Brain microvascular endothelial cell (primary cell): ENCODE results near the gene CRPPA.

Source experiments
- DNase-seq: peaks from one replicate; pipeline ENCODE4 v3.0.0-alpha.2; 2020
- H3K27ac ChIP-seq: fragments of 250-450 bp; sonication (Bioruptor Pico); 2 replicates; pipeline ENCODE4 v1.5.1; 2020; ENCODE audit warnings: mild to moderate bottlenecking, moderate library complexity
- H3K27me3 ChIP-seq: fragments of 250-450 bp; sonication (Bioruptor Pico); replicated peaks from 2 replicates; pipeline ENCODE4 v1.5.1; 2020; ENCODE audit warnings: mild to moderate bottlenecking
- H3K36me3 ChIP-seq: fragments of 250-450 bp; sonication (Bioruptor Pico); replicated peaks from 2 replicates; pipeline ENCODE4 v1.5.1; 2020; ENCODE audit warnings: mild to moderate bottlenecking
- H3K4me3 ChIP-seq: 2 replicates; pipeline ENCODE4 v1.5.1; 2011; ENCODE audit warnings: low read depth, mild to moderate bottlenecking, control low read depth, low read length, moderate library complexity
- CTCF ChIP-seq: IDR thresholded peaks from 2 replicates; pipeline ENCODE4 v1.5.1; 2011; ENCODE audit warnings: low read depth, mild to moderate bottlenecking, moderate library complexity, low read length, control low read depth, inconsistent platforms; ENCODE audit errors: missing control alignments
- in situ Hi-C: cut with HindIII; loops from 2 replicates; pipeline ENCODE4 v1.10.0; 2017; ENCODE audit warnings: low sequenced_read_pairs, low pct_ligation_motif_present

Gene CRPPA

GRCh38 chr7:16402940-16403339, 18.4 kb downstream of the CRPPA start:
- in situ Hi-C loops = no loop called here
- H3K36me3 ChIP-seq = no peaks in the 10 kb centered on the region
- DNase-seq = no peak
- TF ChIP-seq CTCF = no peak
- H3K4me3 ChIP-seq = no peak overlapping the region
- H3K27me3 ChIP-seq = no peaks in the 10 kb centered on the region
- H3K27ac ChIP-seq = no peak overlapping the region

- no peak for TF ChIP-seq CTCF
- Histone ChIP-seq H3K27me3 (no peaks in the 10 kb centered on the region), H3K4me3 (no peak overlapping the region), H3K36me3 (no peaks in the 10 kb centered on the region), H3K27ac (no peak overlapping the region)
- in situ Hi-C loops = no loop called here
- no peak for DNase-seq
Measured at GRCh38 chr7:16402091-16402490, 19.2 kb downstream of the CRPPA start.

GRCh38 chr7:16400893-16401275, 20.5 kb downstream of the CRPPA start:
- DNase-seq = no peak
- Histone ChIP-seq H3K4me3 (no peak overlapping the region), H3K27ac (no peak overlapping the region), H3K27me3 (no peaks in the 10 kb centered on the region), H3K36me3 (no peaks in the 10 kb centered on the region)
- in situ Hi-C loops = no loop called here
- TF ChIP-seq CTCF = no peak

GRCh38 chr7:16399916-16400892, 21.1 kb downstream of the CRPPA start:
- DNase-seq = no peak
- no peaks in the 10 kb centered on the region for H3K27me3 ChIP-seq

GRCh38 chr7:16399265-16399831, 22.0 kb downstream of the CRPPA start:
- DNase-seq = no peak
- Histone ChIP-seq H3K27me3 (no peaks in the 10 kb centered on the region), H3K36me3 (no peaks in the 10 kb centered on the region), H3K4me3 (no peak overlapping the region), H3K27ac (no peak overlapping the region)
- no peak for TF ChIP-seq CTCF
- in situ Hi-C loops = no loop called here

More at GRCh38 chr7:16399916-16400892, 21.1 kb downstream of the CRPPA start:
- Histone ChIP-seq H3K4me3 (no peak overlapping the region), H3K27ac (no peak overlapping the region), H3K36me3 (no peaks in the 10 kb centered on the region)
- in situ Hi-C loops = no loop called here
- no peak for TF ChIP-seq CTCF
